NB4 (cell line): Measurements from ENCODE around the gene SLC39A10.

Source experiments
- DNase-seq: peaks from one replicate; pipeline ENCODE4 v3.0.0; 2010; ENCODE audit warnings: low read depth
- H3K4me3 ChIP-seq: one replicate; pipeline ENCODE4 v1.5.1; 2011; ENCODE audit warnings: mild to moderate bottlenecking, low read depth, low read length, moderate library complexity
- MYC ChIP-seq: IDR thresholded peaks from 2 replicates; pipeline ENCODE4 v1.6.1; 2011; ENCODE audit warnings: low read depth, low read length
- POLR2A ChIP-seq: IDR thresholded peaks from 2 replicates; pipeline ENCODE4 v1.6.1; 2011; ENCODE audit warnings: mild to moderate bottlenecking; ENCODE audit not compliant: insufficient read length; ENCODE audit errors: extremely low read depth
- TF ChIP-seq, protein P1 (sequence below): IDR thresholded peaks from 2 replicates; pipeline ENCODE4 v1.6.1; 2011; ENCODE audit warnings: low read depth, low read length
- TF ChIP-seq, protein P2 (sequence below): IDR thresholded peaks from one replicate; pipeline ENCODE4 v1.5.1; 2012; ENCODE audit warnings: low read depth, low read length

Gene SLC39A10

DNA sequence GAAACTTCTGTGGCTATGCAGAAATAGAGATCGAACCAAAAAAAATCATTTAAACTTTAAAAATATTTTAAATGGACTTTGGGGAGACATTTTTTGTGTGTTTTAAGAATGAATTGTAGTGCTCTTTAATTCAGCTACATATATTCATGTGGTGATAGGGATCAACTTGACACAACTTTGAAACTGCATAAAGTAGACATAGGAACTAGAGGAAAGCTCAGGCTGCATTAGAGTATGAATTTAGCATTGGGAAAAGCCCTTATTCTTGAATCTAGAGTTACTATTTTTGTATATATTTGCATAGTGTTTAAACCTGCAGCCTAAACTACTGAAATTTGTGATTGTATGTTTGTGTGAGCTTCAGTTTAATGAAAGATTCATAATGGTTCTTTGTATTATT, 78.3 kb downstream of the SLC39A10 start:
- TF ChIP-seq POLR2A (no peak), MYC (no peak)
- TF ChIP-seq, protein P1, sequence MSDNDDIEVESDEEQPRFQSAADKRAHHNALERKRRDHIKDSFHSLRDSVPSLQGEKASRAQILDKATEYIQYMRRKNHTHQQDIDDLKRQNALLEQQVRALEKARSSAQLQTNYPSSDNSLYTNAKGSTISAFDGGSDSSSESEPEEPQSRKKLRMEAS, result no peak
- TF ChIP-seq, protein P2, sequence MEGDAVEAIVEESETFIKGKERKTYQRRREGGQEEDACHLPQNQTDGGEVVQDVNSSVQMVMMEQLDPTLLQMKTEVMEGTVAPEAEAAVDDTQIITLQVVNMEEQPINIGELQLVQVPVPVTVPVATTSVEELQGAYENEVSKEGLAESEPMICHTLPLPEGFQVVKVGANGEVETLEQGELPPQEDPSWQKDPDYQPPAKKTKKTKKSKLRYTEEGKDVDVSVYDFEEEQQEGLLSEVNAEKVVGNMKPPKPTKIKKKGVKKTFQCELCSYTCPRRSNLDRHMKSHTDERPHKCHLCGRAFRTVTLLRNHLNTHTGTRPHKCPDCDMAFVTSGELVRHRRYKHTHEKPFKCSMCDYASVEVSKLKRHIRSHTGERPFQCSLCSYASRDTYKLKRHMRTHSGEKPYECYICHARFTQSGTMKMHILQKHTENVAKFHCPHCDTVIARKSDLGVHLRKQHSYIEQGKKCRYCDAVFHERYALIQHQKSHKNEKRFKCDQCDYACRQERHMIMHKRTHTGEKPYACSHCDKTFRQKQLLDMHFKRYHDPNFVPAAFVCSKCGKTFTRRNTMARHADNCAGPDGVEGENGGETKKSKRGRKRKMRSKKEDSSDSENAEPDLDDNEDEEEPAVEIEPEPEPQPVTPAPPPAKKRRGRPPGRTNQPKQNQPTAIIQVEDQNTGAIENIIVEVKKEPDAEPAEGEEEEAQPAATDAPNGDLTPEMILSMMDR, result no peak
- H3K4me3 ChIP-seq, result no peak overlapping the region
- no peak for DNase-seq

DNA sequence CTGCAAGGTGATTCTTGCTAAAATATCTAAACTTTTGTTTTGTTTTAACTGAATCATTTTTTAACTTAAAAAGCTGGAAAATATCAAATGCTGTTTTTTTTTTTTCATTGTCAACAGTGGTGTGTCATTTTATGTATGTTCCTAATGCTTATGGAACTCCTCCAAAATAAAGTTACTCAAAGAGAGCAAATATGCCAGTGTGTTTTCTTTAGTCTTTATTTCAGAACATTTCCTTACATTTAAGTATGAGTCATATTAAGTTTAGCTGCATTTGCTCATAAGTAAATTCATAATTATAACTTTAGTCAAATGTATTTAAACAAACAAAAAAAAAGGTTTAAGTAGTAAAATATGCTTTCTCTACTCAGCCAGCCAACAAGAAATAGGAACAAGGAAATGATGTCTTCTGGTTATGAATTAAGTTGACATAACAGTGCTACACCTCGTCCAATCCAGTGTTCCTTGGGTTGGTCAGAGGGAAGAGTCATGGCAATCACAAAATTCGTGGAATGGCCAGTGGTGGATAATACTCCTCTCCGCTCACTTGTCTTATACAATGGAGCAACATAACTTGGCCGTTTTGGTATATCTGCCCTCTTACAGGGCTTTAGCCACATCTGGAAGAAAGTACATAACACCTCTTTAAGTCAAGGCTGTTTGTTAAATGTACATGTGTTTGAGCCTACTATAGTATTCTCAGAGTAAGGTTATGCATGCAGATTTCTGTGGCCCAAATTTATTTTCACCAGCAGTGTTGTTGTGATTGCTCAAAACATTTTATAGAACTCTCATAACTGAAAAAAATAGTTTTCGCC, 80.7 kb downstream of the SLC39A10 start:
- TF ChIP-seq POLR2A, result no peak
- no peak for TF ChIP-seq MYC
- TF ChIP-seq, protein P1, result no peak
- TF ChIP-seq, protein P2, result no peak
- DNase-seq, result no peak
- H3K4me3 ChIP-seq, result no peak overlapping the region

DNA sequence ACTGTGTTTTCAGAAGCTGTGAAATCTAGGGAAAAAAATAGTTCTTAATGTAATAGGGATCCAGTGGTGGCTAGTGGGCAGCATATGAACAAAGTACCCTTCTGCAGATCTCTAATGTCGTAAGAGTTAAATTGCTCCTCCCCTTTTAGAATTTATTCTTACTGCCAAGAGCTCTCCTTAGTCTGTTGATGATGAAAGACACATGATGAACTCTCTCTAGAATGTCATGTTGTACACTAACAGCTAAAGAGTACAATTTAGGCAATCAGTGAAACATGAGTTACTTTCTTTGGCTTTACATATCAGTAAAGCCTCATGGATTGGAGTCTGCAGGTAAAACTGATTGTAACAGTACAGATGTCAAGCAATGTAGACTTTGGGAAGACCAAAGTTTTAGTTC, 84.2 kb downstream of the SLC39A10 start:
- TF ChIP-seq MYC, result no peak
- no peak for DNase-seq
- no peak overlapping the region for H3K4me3 ChIP-seq

DNA sequence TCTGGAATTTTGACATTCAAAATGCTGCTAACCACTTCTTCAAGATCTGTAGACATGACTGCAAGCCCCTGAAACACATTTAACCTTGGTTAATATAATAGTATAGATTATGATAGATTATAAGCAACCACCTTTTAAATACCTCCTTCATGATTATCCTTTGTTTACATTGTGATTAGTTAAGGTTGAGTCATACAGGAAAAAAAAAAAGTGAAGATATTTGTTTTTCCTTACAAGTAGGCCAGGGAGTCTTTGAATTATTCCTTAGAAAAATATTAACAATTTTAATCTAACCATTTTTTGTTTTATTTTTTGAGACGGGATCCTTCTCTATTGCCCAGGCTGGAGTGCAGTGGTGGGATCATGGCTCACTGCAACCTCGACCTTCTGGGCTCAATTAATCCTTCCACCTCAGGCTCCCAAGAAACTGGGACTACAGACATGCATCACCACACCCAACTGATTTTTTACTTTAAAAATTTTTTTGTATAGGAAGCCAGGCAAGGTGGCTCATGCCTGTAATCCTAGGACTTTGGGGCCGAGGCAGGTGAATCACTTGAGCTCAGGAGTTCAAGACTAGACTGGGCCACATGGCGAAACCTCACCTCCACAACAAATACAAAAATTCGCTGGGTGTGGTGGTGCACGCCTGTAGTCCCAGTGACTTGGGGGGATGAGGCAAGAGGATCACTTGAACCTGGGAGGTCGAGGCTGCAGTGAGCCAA, 99.4 kb downstream of the SLC39A10 start:
- no peak for DNase-seq
- H3K4me3 ChIP-seq, result no peak overlapping the region
- TF ChIP-seq, protein P2, result no peak
- TF ChIP-seq, protein P1, result no peak
- no peak for TF ChIP-seq POLR2A
- TF ChIP-seq MYC, result no peak

DNA sequence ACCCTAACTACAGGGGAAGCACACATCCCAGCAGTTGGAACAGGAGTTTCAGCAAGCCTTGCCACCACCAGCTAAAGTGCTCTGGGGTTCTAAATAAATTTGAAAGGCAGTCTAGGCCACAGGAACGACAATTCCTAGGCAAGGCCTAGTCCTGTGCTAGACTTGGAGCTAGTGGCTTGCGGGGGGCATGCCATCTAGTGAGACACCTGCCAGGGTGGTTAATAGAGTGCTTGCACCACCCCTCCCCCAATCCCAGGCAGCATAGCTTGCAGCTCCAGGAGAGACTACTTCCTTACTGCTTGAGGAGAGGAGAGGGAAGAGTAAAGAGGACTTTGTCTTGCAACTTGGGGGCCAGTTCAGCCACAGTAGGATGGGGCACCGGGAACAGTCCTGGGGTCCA, 101.8 kb downstream of the SLC39A10 start:
- no peak for DNase-seq
- H3K4me3 ChIP-seq, result no peak overlapping the region
- TF ChIP-seq MYC (no peak), POLR2A (no peak)
- TF ChIP-seq, protein P2, result no peak
- TF ChIP-seq, protein P1, result no peak

DNA sequence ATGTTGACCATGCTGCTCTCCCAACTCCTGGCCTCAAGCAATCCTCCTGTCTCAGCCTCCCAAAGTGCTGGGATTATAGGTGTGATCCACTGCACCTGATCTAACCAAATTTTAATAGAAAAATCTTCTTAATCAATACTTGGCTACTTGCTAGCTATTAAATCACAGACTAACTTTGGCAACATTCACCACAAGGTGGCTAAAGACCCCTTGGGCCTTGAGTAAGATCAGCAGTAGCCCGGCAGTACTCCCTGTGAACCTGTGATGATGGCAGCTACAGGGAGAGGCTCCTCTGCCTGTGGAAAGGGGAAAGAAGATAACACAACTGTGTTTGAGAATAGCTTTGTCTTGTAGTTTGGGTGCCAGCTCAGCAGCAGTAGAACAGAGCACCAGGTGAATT, 102.9 kb downstream of the SLC39A10 start:
- TF ChIP-seq, protein P2, result no peak
- TF ChIP-seq, protein P1, result no peak
- DNase-seq, result no peak

More for the DNA sequence above, 102.9 kb downstream of the SLC39A10 start:
- H3K4me3 ChIP-seq, result no peak overlapping the region
